HL-60 (cell line): ENCODE measurements around the gene MPV17L2.

ENCODE experiments used
- CTCF ChIP-seq: IDR thresholded peaks from one replicate; pipeline ENCODE4 v1.5.1; 2011; ENCODE audit warnings: low read length, control low read depth, inconsistent platforms; ENCODE audit not compliant: insufficient read depth
- GABPA ChIP-seq: IDR thresholded peaks from 2 replicates; pipeline ENCODE4 v1.6.1; 2012; ENCODE audit warnings: low read depth
- POLR2AphosphoS5 ChIP-seq: IDR thresholded peaks from 2 replicates; pipeline ENCODE4 v1.6.1; 2012; ENCODE audit warnings: low read depth
- SPI1 ChIP-seq: IDR thresholded peaks from 2 replicates; pipeline ENCODE4 v1.6.1; 2012; ENCODE audit warnings: low read depth, mild to moderate bottlenecking, borderline replicate concordance

- TF ChIP-seq CTCF (no peak), SPI1 (no peak), POLR2AphosphoS5 (no peak), GABPA (no peak)
Observed at GRCh38 chr19:18239303-18239702, 46.3 kb downstream of the MPV17L2 start.
